Mesothelial cell of epicardium (in vitro differentiated cells): ENCODE measurements around the gene RNH1. TPM values are rescaled to one million over a fixed set of nuclear protein-coding genes. Genes with fewer than 3 reads are reported as not detected.
A peak's percentile ranks its signal among the peaks of the same experiment; 100 is the strongest.

Source experiments
- DNase-seq, 2 experiments: peaks; one replicate each; pipeline ENCODE4 v3.0.0; 2021; ENCODE audit warnings: low spot score in 2 of 2; ENCODE audit not compliant: unreplicated experiment in 2 of 2
- H3K27ac Mint-ChIP-seq: 2 replicates; pipeline ENCODE4 v1.8.0; 2021; ENCODE audit warnings: mixed read lengths
- H3K27me3 Mint-ChIP-seq: 2 replicates; pipeline ENCODE4 v1.8.0; 2021; ENCODE audit warnings: low read depth, mixed read lengths
- H3K36me3 Mint-ChIP-seq: 2 replicates; pipeline ENCODE4 v1.8.0; 2021; ENCODE audit warnings: mixed read lengths
- H3K4me1 Mint-ChIP-seq: 2 replicates; pipeline ENCODE4 v1.8.0; 2021; ENCODE audit warnings: mixed read lengths
- H3K4me3 Mint-ChIP-seq: 2 replicates; pipeline ENCODE4 v1.8.0; 2021; ENCODE audit warnings: mild to moderate bottlenecking, moderate library complexity, mixed read lengths
- H3K9me3 Mint-ChIP-seq: 2 replicates; pipeline ENCODE4 v1.8.0; 2021; ENCODE audit warnings: mixed read lengths
- total RNA-seq: library from RNA; stranded (reverse); gene quantifications from 3 replicates; pipeline ENCODE4 v1.2.1, GENCODE V29; 2021
- TF ChIP-seq, protein P1 (sequence below): fragments of 200-600 bp; sonication (generic); IDR thresholded peaks from one replicate; pipeline ENCODE4 v1.5.0; 2021; ENCODE audit warnings: antibody characterized with exemption; ENCODE audit not compliant: unreplicated experiment

RNH1 gene
- total RNA-seq, 1 donor from 2014 or later, result 81.7 TPM

DNA sequence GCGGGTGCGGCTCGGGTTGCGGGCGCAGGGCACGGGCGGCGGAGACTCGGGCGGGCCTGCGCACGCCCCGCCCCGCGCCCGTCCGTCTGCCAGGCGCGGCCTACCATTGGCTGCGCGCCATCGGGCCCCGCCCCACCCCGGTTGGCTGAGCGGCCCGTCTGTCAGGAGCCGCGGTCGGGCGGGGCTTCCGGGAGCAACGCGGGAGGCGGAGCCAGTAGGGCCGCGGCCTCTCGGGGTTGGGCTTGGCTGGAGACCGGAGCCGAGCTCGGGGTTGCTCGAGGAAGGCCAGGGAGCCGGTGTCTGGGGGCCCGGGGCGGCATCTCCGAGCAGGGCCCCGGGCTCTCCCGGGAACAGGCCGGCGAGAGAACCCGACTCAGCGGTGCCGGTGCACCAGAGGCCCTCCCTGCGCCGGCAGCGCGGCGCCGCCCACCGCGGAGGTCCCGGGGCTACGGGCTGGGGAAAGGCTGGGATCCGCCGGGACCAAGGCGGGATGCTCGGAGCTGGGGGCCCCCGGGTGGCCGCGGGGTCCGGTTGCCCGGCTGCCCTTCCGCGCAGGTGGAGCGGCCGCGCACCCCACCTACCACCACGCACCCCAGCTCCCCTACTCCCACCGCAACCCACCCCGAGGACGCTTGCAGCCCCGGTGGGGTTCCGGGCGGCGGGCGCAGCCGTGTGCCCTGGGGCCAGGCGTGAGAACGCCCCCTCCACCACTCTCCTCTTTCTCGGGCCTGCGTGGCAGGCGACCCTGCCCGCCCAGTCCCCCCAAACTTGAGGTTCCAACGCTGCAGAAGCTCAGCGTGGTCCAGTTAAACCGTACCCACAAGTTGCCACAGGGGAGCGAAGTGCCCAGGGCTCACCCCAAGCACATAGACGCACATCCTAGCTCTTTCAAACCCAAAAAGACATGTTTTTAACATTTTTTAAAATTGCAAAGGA, 28.7 kb upstream of the RNH1 start, which contains the start of gene HRAS:
HRAS (minus strand) TSS at position 58 of the 936 bp plus-strand sequence.
- Mint-ChIP-seq H3K27ac (peak within 1 kb of the TSS; percentile 92), H3K27me3 (peaks cover 11% of the 10 kb centered on the region), H3K9me3 (no peaks in the 10 kb centered on the region), H3K4me3 (peak within 1 kb of the TSS; percentile 83), H3K4me1 (peaks cover 8% of the 10 kb centered on the region), H3K36me3 (peaks cover 5% of the 10 kb centered on the region)
- DNase-seq, result peak; percentile 96 to 99
- TF ChIP-seq, protein P1, sequence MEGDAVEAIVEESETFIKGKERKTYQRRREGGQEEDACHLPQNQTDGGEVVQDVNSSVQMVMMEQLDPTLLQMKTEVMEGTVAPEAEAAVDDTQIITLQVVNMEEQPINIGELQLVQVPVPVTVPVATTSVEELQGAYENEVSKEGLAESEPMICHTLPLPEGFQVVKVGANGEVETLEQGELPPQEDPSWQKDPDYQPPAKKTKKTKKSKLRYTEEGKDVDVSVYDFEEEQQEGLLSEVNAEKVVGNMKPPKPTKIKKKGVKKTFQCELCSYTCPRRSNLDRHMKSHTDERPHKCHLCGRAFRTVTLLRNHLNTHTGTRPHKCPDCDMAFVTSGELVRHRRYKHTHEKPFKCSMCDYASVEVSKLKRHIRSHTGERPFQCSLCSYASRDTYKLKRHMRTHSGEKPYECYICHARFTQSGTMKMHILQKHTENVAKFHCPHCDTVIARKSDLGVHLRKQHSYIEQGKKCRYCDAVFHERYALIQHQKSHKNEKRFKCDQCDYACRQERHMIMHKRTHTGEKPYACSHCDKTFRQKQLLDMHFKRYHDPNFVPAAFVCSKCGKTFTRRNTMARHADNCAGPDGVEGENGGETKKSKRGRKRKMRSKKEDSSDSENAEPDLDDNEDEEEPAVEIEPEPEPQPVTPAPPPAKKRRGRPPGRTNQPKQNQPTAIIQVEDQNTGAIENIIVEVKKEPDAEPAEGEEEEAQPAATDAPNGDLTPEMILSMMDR, result no peak

DNA sequence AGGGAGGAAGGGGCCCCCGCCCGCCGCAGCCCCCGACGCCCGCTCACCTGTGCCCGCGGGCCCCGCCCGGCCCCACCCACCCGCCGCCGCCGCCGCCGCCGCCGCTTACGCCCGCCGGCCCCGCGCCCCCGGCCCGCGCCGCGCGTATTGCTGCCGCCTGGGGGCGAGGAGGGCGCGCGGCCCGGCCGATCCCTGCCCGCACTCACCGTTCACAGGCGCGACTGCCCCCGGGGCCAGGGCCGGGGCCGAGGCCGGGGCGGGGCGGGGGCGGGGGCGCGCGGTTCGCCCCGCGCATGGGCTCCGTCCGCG, 28.1 kb upstream of the RNH1 start:
- DNase-seq, result no peak
- H3K9me3 Mint-ChIP-seq, result no peaks in the 10 kb centered on the region
- H3K27ac Mint-ChIP-seq, result no peak overlapping the region
- H3K27me3 Mint-ChIP-seq, result peaks cover 11% of the 10 kb centered on the region
- H3K4me1 Mint-ChIP-seq, result peaks cover 8% of the 10 kb centered on the region
- H3K36me3 Mint-ChIP-seq, result peaks cover 5% of the 10 kb centered on the region
- H3K4me3 Mint-ChIP-seq, result no peak overlapping the region
- TF ChIP-seq, protein P1, result no peak

DNA sequence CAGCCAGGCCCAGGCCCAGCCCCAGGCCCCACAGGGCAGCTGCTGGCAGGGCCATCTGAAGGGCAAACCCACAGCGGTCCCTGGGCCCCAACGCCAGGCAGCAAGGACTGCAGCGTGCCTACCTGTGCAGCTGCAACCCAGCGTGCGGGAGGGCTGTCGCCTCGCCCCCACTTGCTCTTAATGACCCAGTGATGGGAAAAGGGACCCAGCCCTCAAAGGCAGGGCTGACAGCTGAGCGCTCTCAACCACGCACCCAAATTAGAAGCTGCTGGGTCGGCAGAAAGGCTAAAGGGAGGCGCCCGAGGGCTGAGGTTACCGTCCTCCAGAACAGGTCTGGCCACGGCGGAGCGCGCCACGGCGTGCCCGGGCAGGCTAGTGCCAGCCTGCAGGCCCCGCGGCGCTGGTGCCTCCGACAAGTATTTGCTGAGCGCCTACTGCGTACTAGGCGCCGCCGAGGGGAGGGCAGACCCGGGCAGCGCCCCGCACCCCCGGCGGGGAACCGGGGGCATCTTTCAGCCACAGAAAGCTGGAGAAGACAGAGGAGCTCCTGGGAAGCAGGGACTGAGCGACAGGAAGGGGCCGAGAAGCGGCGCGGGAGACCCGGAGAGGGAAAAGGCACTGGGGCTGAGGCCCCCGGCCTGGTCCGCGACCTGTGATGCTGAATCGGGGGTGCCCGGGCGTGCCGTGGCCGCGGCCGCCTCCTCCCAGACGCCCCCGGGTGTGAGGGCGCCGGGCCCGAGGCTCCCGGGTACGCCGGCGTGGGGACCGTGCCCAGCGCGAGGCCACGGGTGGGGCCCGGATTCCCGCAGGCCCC, 27.6 kb upstream of the RNH1 start:
- Mint-ChIP-seq H3K27me3 (peaks cover 11% of the 10 kb centered on the region), H3K4me1 (peaks cover 8% of the 10 kb centered on the region), H3K4me3 (peak overlapping the region; percentile 69), H3K9me3 (no peaks in the 10 kb centered on the region), H3K36me3 (peaks cover 5% of the 10 kb centered on the region), H3K27ac (no peak overlapping the region)
- TF ChIP-seq, protein P1, result no peak
- peak in 1 of 2 experiments; percentile 49 for DNase-seq

DNA sequence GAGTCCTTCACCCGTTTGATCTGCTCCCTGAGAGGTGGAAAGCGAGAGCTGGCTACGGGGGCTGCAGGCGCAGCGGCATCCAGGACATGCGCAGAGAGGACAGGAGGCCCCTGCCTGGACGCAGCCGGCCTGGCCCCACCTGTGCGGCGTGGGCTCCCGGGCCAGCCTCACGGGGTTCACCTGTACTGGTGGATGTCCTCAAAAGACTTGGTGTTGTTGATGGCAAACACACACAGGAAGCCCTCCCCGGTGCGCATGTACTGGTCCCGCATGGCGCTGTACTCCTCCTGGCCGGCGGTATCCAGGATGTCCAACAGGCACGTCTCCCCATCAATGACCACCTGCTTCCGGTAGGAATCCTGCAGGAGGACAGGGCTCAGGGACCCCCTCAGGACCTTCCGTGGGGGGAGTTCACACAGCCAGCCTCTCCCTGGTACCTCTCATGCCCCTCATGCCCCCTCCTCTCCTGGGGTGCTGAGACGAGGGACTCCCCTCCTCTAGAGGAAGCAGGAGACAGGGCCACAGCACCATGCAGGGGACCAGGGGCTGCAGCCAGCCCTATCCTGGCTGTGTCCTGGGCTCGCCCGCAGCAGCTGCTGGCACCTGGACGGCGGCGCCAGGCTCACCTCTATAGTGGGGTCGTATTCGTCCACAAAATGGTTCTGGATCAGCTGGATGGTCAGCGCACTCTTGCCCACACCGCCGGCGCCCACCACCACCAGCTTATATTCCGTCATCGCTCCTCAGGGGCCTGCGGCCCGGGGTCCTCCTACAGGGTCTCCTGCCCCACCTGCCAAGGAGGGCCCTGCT, 26.7 kb upstream of the RNH1 start:
- Mint-ChIP-seq H3K36me3 (peaks cover 5% of the 10 kb centered on the region), H3K27me3 (peaks cover 10% of the 10 kb centered on the region), H3K27ac (no peak overlapping the region), H3K9me3 (no peaks in the 10 kb centered on the region), H3K4me3 (peak overlapping the region; percentile 69), H3K4me1 (peaks cover 8% of the 10 kb centered on the region)
- DNase-seq, result no peak
- TF ChIP-seq, protein P1, result no peak

DNA sequence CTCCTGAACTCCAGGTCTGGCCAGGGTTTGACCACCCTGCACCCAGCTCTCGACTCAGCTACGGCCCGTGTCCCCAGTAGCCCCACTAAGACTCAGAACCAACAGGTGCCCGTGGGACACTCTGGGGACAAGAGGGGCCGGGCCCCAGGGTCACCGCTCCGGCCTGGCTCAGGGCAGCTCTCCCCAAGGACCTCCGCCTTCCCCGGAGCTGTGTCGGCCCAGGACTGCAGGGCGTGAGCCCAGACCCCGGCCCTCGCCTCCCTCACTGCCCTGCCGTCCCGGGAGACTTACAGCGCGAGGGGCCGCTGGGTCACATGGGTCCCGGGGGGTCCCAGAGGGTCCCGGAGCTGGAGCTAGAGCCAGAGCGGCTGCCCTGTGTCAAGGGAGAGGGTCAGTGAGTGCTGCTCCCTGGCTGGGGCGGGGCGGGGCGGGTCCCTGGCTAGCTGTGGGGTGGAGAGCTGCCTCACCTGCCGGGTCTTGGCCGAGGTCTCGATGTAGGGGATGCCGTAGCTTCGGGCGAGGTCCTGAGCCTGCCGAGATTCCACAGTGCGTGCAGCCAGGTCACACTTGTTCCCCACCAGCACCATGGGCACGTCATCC, 26.0 kb upstream of the RNH1 start:
- DNase-seq, result no peak
- H3K9me3 Mint-ChIP-seq, result no peaks in the 10 kb centered on the region
- no peak overlapping the region for H3K4me3 Mint-ChIP-seq
- H3K4me1 Mint-ChIP-seq, result peaks cover 8% of the 10 kb centered on the region
- H3K27me3 Mint-ChIP-seq, result peaks cover 4% of the 10 kb centered on the region
- peaks cover 5% of the 10 kb centered on the region for H3K36me3 Mint-ChIP-seq
- H3K27ac Mint-ChIP-seq, result no peak overlapping the region
- TF ChIP-seq, protein P1, result no peak
